ENCODE results near the gene SLC25A15.

GRCh38 chr13:40790154-40790616 is 774 bp downstream of the SLC25A15 start:
- TF ChIP-seq CTCF (IDR thresholded peaks at IDR 0.05) (no peak), EP300 (IDR thresholded peaks at IDR 0.05; ENCODE audit: low read depth) (no peak)
